Activated B cell treated with CpG ODN at 0.5 μM for 24 hours (primary cell): ENCODE measurements around the gene ANKRD6. TPM values are rescaled to one million over a fixed set of nuclear protein-coding genes. Genes with fewer than 3 reads are reported as not detected.

ENCODE experiments used
- ATAC-seq: fragments of 200-7000 bp; cut with Tn5 transposase; one replicate; pipeline ENCODE4 v1.10.0; 2021; ENCODE audit warnings: low read depth, mild to moderate bottlenecking, moderate library complexity
- CTCF ChIA-PET: fragments of 350-600 bp; sonication (Branson Sonifier 250); formaldehyde crosslinking; loops from one replicate; lab custom pipeline; 2021; ENCODE audit warnings: antibody characterized with exemption; lab: Charles Lee
- POLR2A ChIA-PET: fragments of 350-600 bp; sonication (Branson Sonifier 250); formaldehyde crosslinking; loops from one replicate; lab custom pipeline; 2021; ENCODE audit warnings: antibody characterized with exemption; lab: Charles Lee
- DNase-seq: peaks from one replicate; pipeline ENCODE4 v3.0.0; 2022
- H3K27ac Mint-ChIP-seq: one replicate; pipeline ENCODE4 v1.8.0; 2020; ENCODE audit warnings: mixed read lengths
- H3K27me3 Mint-ChIP-seq: one replicate; pipeline ENCODE4 v1.8.0; 2021; ENCODE audit warnings: mixed read lengths
- H3K36me3 Mint-ChIP-seq: one replicate; pipeline ENCODE4 v1.8.0; 2021; ENCODE audit warnings: low read depth, mixed read lengths
- H3K4me1 Mint-ChIP-seq: one replicate; pipeline ENCODE4 v1.8.0; 2021; ENCODE audit warnings: mixed read lengths
- H3K4me3 Mint-ChIP-seq: one replicate; pipeline ENCODE4 v1.8.0; 2020; ENCODE audit warnings: mild to moderate bottlenecking, mixed read lengths
- H3K9me3 Mint-ChIP-seq: one replicate; pipeline ENCODE4 v1.8.0; 2020; ENCODE audit warnings: mixed read lengths
- intact Hi-C: fragments of 100-400 bp; cut with micrococcal nuclease; formaldehyde crosslinking; loops from one replicate; pipeline ENCODE4 v1.15.1; 2024
- total RNA-seq: library from RNA; stranded (reverse); gene quantifications from 2 replicates; pipeline ENCODE4 v1.2.3, GENCODE V29; 2022
- TF ChIP-seq, protein P1 (sequence below): fragments of 200-600 bp; IDR thresholded peaks from one replicate; pipeline ENCODE4 v1.8.0; 2022; ENCODE audit warnings: antibody characterized with exemption, mild to moderate bottlenecking

The ANKRD6 gene
- total RNA-seq, 1 donor from 2014 or later, result 9.6 TPM

GRCh38 chr6:89487864-89488263 lies 54.9 kb downstream of the ANKRD6 start:
- H3K4me3 Mint-ChIP-seq, result no peak overlapping the region
- no peaks in the 10 kb centered on the region for H3K36me3 Mint-ChIP-seq
- DNase-seq (no peak), ATAC-seq (no peak)
- no peaks in the 10 kb centered on the region for H3K27me3 Mint-ChIP-seq
- H3K9me3 Mint-ChIP-seq, result no peaks in the 10 kb centered on the region
- H3K27ac Mint-ChIP-seq, result no peak overlapping the region
- ChIA-PET CTCF (no interaction called here), POLR2A (no interaction called here)
- TF ChIP-seq, protein P1, sequence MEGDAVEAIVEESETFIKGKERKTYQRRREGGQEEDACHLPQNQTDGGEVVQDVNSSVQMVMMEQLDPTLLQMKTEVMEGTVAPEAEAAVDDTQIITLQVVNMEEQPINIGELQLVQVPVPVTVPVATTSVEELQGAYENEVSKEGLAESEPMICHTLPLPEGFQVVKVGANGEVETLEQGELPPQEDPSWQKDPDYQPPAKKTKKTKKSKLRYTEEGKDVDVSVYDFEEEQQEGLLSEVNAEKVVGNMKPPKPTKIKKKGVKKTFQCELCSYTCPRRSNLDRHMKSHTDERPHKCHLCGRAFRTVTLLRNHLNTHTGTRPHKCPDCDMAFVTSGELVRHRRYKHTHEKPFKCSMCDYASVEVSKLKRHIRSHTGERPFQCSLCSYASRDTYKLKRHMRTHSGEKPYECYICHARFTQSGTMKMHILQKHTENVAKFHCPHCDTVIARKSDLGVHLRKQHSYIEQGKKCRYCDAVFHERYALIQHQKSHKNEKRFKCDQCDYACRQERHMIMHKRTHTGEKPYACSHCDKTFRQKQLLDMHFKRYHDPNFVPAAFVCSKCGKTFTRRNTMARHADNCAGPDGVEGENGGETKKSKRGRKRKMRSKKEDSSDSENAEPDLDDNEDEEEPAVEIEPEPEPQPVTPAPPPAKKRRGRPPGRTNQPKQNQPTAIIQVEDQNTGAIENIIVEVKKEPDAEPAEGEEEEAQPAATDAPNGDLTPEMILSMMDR, result no peak
- intact Hi-C loops, result no loop called here
- no peaks in the 10 kb centered on the region for H3K4me1 Mint-ChIP-seq

DNA sequence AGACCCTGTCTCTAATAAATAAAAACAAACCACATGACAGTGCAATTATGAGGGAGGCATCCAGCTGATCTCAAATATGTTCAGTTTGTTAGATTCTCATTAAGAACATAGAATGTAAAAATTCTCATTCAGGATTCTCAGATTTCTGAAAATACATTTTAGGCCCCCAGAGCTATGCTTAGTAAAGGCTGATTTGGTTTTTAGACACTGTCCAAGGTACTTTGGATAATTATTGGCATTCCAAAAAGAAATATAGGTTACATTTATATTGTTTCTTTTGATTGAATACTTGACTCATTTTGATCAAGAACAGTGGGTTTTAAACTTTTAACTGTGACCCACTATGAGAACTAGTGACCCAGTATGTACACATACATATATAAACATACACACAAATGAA lies 55.5 kb downstream of the ANKRD6 start:
- Mint-ChIP-seq H3K9me3 (no peaks in the 10 kb centered on the region), H3K36me3 (no peaks in the 10 kb centered on the region), H3K27me3 (no peaks in the 10 kb centered on the region), H3K4me1 (no peaks in the 10 kb centered on the region), H3K27ac (no peak overlapping the region), H3K4me3 (no peak overlapping the region)
- TF ChIP-seq, protein P1, result no peak
- no peak for DNase-seq
- ATAC-seq, result no peak
- POLR2A ChIA-PET, result no interaction called here
- CTCF ChIA-PET, result no interaction called here
- intact Hi-C loops, result no loop called here

DNA sequence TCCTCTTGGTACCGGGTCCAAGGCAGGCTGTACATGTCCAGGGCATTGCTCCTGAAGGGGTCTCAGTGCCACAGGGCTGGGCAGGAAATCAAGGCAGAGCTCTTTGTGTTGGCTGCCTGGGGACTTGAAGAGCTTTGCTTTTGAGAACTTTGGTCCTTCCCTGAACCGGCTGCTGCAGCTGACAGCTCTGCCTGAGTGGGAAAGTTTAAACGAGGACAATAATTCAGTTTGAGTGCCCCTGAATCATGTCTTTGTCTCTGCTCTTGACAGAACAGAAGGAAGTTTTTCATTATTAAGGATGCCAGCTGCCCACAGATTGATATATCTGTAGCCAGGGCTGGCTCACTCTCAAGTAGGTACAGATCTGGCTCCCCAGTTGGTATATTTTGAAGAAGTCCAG lies 56.1 kb downstream of the ANKRD6 start:
- Mint-ChIP-seq H3K9me3 (no peaks in the 10 kb centered on the region), H3K4me3 (no peak overlapping the region), H3K27me3 (no peaks in the 10 kb centered on the region), H3K27ac (no peak overlapping the region), H3K36me3 (no peaks in the 10 kb centered on the region), H3K4me1 (no peaks in the 10 kb centered on the region)
- DNase-seq (no peak), ATAC-seq (no peak)
- CTCF ChIA-PET, result no interaction called here
- intact Hi-C loops, result no loop called here
- POLR2A ChIA-PET, result no interaction called here
- TF ChIP-seq, protein P1, result no peak

DNA sequence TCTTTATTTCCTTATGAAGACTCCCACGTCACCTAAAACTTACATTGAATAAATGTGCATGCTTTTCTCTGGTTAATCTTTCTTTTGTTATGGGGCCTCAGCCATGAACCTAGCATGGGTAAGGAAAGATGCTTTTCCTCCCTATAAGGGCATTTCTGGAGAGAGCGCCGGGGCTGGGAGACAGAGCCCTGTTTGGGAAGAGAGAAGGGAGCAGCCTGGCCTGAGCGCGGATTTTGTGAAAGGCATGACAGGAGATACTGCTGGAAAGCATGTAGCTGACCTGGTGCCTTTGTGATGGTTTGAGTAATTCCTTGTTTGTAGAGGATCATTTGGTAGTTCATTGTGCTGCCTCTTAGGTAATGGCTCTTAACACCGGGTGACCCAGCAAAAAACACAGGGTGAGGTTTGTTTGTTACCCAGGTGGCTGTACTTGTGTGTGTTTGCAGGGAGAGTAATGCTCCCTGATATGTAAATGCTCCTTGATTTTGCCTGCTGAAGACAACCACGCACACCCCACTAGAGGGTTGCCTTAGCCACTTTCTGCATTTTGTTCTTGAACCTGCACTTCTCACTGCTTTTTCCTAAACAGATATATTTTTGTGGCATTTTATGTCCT lies 59.2 kb downstream of the ANKRD6 start:
- ATAC-seq (no peak), DNase-seq (no peak)
- Mint-ChIP-seq H3K27me3 (peaks cover 2% of the 10 kb centered on the region), H3K27ac (no peak overlapping the region), H3K36me3 (no peaks in the 10 kb centered on the region), H3K4me1 (no peaks in the 10 kb centered on the region), H3K9me3 (no peaks in the 10 kb centered on the region), H3K4me3 (no peak overlapping the region)
- intact Hi-C loops, result no loop called here
- POLR2A ChIA-PET, result no interaction called here
- CTCF ChIA-PET, result no interaction called here
- TF ChIP-seq, protein P1, result no peak

DNA sequence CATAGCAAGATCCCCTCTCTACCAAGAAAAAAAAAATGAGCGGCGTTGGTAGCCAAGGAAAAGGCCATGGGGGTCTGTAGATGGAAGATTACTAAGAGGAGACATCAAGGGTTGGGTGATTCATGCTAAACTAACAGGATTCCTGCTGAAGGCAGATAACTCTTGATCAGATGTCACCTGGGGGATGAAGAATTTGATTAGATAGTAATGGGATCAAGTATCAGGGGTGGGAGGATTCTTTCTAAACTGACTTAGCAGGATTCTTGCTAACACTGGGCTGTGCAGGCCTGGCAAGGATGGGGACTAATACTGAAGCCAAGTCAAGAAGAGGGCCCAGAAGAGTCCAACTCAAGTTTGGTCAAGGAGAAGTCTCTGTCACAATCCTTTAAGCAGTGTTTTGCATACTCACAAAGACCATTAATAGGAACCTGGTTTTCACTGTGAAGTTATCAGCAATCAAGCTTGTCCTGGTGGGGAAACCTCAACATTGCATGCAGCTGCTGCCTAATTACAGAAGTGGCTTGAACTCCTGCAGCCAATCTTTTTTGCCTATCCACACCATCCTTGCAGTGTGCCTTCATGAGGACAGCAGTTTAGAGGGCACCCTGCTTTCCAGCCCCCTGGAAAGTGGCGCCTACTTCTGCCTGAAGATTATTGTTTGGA lies 61.3 kb downstream of the ANKRD6 start:
- ChIA-PET CTCF (no interaction called here), POLR2A (no interaction called here)
- H3K27me3 Mint-ChIP-seq, result peaks cover 2% of the 10 kb centered on the region
- no peak overlapping the region for H3K27ac Mint-ChIP-seq
- TF ChIP-seq, protein P1, result no peak
- H3K4me1 Mint-ChIP-seq, result no peaks in the 10 kb centered on the region
- H3K36me3 Mint-ChIP-seq, result no peaks in the 10 kb centered on the region
- H3K4me3 Mint-ChIP-seq, result no peak overlapping the region
- H3K9me3 Mint-ChIP-seq, result no peaks in the 10 kb centered on the region
- intact Hi-C loops, result no loop called here
- no peak for ATAC-seq
- no peak for DNase-seq
